HG02852 (cell line): Measurements from ENCODE around the gene PTGES3.
"Not testable (repeated sequence)": the region's sequence is repeated elsewhere in the genome, so short reads cannot be mapped to it uniquely, and the experiment has no call there.

ENCODE experiments used
- ATAC-seq: cut with Tn5 transposase; IDR thresholded peaks from one replicate; pipeline ENCODE4 v1.9.1; 2021; ENCODE audit warnings: mild to moderate bottlenecking, moderate library complexity; ENCODE audit not compliant: unreplicated experiment

PTGES3 gene

GRCh38 chr12:56658921-56659320 is 29.2 kb downstream of the PTGES3 start:
- ATAC-seq: no peak

GRCh38 chr12:56657416-56658379 is 30.4 kb downstream of the PTGES3 start:
- ATAC-seq: no peak

- not testable (repeated sequence) for ATAC-seq
These were observed 34.3 kb downstream of the PTGES3 start for GRCh38 chr12:56653781-56654180.

GRCh38 chr12:56648023-56648422 is 40.1 kb downstream of the PTGES3 start:
- ATAC-seq: not testable (repeated sequence)

GRCh38 chr12:56645717-56646446 is 42.2 kb downstream of the PTGES3 start, which contains the start of gene ATP5F1B:
TSS of gene ATP5F1B (minus strand) at chr12:56645984. CDS start at chr12:56645963, 21 bp downstream.
- peak; percentile 98 for ATAC-seq

GRCh38 chr12:56645201-56645716 is 42.8 kb downstream of the PTGES3 start:
- ATAC-seq: no peak

- no peak for ATAC-seq
These were observed 43.4 kb downstream of the PTGES3 start for GRCh38 chr12:56644654-56645053.

GRCh38 chr12:56641219-56641618 is 46.9 kb downstream of the PTGES3 start:
- ATAC-seq: no peak

- ATAC-seq: no peak
These were observed 50.5 kb downstream of the PTGES3 start for GRCh38 chr12:56637621-56638020.

- ATAC-seq: peak; percentile 47
These were observed 51.2 kb downstream of the PTGES3 start for GRCh38 chr12:56636675-56637540.

- peak; percentile 44 for ATAC-seq
These were observed 52.0 kb downstream of the PTGES3 start for GRCh38 chr12:56635806-56636674.

GRCh38 chr12:56634837-56635791 is 53.0 kb downstream of the PTGES3 start:
- no peak for ATAC-seq

- no peak for ATAC-seq
These were observed 53.7 kb downstream of the PTGES3 start for GRCh38 chr12:56634242-56634836.

GRCh38 chr12:56633468-56634241 is 54.4 kb downstream of the PTGES3 start:
- ATAC-seq: no peak

GRCh38 chr12:56632701-56633467 is 55.2 kb downstream of the PTGES3 start:
- no peak for ATAC-seq
